ENCODE data around the gene COL4A2. TPM values are rescaled to one million over a fixed set of nuclear protein-coding genes. Genes with fewer than 3 reads are reported as not detected.

COL4A2 gene
- total RNA-seq, 1 donor from 2014 or later = 1,736 TPM

- TF ChIP-seq CTCF (IDR thresholded peaks at IDR 0.05; ENCODE audit: insufficient read depth, low read length, poor library complexity, severe bottlenecking) = no peak
- Histone ChIP-seq H3K36me3 (ENCODE audit: control insufficient read depth, insufficient read depth, low read length) (peaks cover 4% of the 10 kb centered on the region), H3K4me3 (ENCODE audit: low read depth, low read length) (no peak overlapping the region), H3K27me3 (ENCODE audit: control insufficient read depth, insufficient read depth, low read length) (no peaks in the 10 kb centered on the region)
- DNase-seq (ENCODE audit: low read depth) = no peak
Observed at GRCh38 chr13:110365876-110366275, 58.8 kb downstream of the COL4A2 start.

GRCh38 chr13:110366733-110367132, 59.6 kb downstream of the COL4A2 start:
- no peak for TF ChIP-seq CTCF (IDR thresholded peaks at IDR 0.05; ENCODE audit: insufficient read depth, low read length, poor library complexity, severe bottlenecking)
- H3K27me3 ChIP-seq (ENCODE audit: control insufficient read depth, insufficient read depth, low read length) = no peaks in the 10 kb centered on the region
- no peak overlapping the region for H3K4me3 ChIP-seq (ENCODE audit: low read depth, low read length)
- H3K36me3 ChIP-seq (ENCODE audit: control insufficient read depth, insufficient read depth, low read length) = peaks cover 4% of the 10 kb centered on the region
- no peak for DNase-seq (ENCODE audit: low read depth)

- Histone ChIP-seq H3K36me3 (ENCODE audit: control insufficient read depth, insufficient read depth, low read length) (peaks cover 3% of the 10 kb centered on the region), H3K27me3 (ENCODE audit: control insufficient read depth, insufficient read depth, low read length) (no peaks in the 10 kb centered on the region), H3K4me3 (ENCODE audit: low read depth, low read length) (no peak overlapping the region)
- TF ChIP-seq CTCF (IDR thresholded peaks at IDR 0.05; ENCODE audit: insufficient read depth, low read length, poor library complexity, severe bottlenecking) = no peak
- no peak for DNase-seq (ENCODE audit: low read depth)
Observed at GRCh38 chr13:110367620-110368019, 60.5 kb downstream of the COL4A2 start.

GRCh38 chr13:110368408-110368807, 61.3 kb downstream of the COL4A2 start:
- Histone ChIP-seq H3K36me3 (ENCODE audit: control insufficient read depth, insufficient read depth, low read length) (no peaks in the 10 kb centered on the region), H3K4me3 (ENCODE audit: low read depth, low read length) (no peak overlapping the region), H3K27me3 (ENCODE audit: control insufficient read depth, insufficient read depth, low read length) (no peaks in the 10 kb centered on the region)
- TF ChIP-seq CTCF (IDR thresholded peaks at IDR 0.05; ENCODE audit: insufficient read depth, low read length, poor library complexity, severe bottlenecking) = no peak
- no peak for DNase-seq (ENCODE audit: low read depth)

- no peaks in the 10 kb centered on the region for H3K36me3 ChIP-seq (ENCODE audit: control insufficient read depth, insufficient read depth, low read length)
- TF ChIP-seq CTCF (IDR thresholded peaks at IDR 0.05; ENCODE audit: insufficient read depth, low read length, poor library complexity, severe bottlenecking) = no peak
- no peak overlapping the region for H3K4me3 ChIP-seq (ENCODE audit: low read depth, low read length)
- no peaks in the 10 kb centered on the region for H3K27me3 ChIP-seq (ENCODE audit: control insufficient read depth, insufficient read depth, low read length)
- DNase-seq (ENCODE audit: low read depth) = no peak
Observed at GRCh38 chr13:110369400-110369799, 62.3 kb downstream of the COL4A2 start.
